ENCODE data around the gene CXCL12.

CXCL12 gene

GRCh38 chr10:44399659-44400451 is 15.0 kb upstream of the CXCL12 start:
- no peak for DNase-seq

DNA sequence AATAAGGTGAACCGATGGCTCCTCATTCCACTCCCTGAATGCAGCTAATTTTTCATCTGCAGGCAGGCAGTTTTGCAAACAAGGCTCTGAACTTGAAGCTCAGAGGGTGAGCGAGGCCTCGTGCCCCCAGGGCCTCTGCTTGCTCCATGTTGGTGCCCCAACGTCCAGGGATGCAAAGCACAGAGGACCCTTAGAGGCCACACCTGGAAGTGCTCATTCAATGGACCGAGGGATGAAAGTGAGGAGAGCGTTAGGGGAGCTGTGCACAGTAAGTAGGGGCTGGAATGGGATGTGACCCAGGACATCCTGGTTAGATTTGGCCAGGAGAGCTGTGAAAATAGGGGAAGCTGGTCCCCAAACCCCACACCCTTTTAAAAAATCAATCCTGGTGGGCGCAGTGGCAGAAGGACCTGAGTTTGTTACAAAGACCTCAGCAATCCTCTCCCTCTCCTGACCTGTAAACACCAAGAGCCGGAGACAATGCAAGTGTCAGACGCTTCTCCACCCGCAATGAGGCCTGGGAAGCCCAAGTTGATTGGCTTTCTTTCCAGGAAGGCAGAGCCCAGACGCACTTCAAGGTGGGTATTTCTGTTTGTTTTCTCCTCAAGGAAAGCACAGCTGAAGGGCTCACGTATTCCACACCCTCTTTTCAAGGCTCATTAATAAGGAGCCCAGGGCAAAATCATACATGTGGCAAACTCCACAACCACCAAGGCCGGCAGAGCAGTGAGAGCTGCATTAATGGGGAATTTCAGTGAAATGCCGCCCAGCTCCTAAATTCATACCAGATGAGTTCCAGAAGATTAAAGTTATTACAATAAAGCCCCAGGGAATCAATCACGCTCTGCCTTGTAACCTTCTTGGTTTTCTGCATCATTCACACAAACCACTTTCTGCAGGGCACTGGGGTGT is 14.1 kb upstream of the CXCL12 start:
- DNase-seq: no peak

GRCh38 chr10:44398271-44398670 is 13.4 kb upstream of the CXCL12 start:
- no peak for DNase-seq

- no peak for DNase-seq
Measured at GRCh38 chr10:44397476-44398225, 12.8 kb upstream of the CXCL12 start.

GRCh38 chr10:44396671-44397191 is 11.8 kb upstream of the CXCL12 start:
- DNase-seq: no peak

DNA sequence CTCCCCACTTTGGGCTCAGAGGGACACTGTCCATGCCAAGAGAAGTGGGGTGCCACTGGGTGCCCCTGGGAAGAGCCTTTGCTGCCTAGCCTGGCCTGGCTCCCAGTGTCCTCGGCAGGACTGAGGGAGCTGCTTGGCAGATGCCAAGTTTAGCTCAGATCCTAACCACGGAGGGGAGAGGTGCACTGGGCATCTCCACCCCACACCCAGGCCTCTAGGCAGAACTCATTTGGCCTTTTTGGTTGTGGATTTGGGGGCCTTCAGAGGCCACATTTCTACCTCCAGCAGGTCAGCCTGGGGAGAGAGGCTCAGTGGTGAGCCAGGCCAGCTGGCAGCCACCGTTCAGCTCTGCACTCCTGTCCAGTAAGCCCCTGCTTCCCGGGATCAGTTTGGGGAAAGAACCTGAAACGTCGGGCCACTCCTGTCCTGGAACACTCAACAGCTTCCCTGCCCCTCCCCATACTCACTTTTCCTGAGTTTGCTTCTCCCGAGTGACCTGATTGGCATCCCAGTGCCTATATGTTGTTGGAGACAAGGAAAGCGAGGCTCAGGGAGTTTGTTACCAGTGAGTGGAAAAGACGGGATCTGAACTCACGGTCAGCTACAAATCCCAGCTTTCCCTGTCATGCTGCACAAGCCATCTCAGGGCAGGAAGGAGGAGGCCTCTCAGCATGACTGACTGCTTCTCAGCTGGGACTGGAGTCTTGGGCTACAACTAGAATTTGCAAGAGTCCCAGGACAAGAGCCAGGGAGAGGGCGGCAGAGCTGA is 11.2 kb upstream of the CXCL12 start:
- DNase-seq: no peak

- no peak for DNase-seq
Measured at GRCh38 chr10:44395396-44395795, 10.5 kb upstream of the CXCL12 start.

- DNase-seq: no peak
Measured at GRCh38 chr10:44394696-44395381, 9.9 kb upstream of the CXCL12 start.

- no peak for DNase-seq
Measured at GRCh38 chr10:44393834-44394547, 9.1 kb upstream of the CXCL12 start.

DNA sequence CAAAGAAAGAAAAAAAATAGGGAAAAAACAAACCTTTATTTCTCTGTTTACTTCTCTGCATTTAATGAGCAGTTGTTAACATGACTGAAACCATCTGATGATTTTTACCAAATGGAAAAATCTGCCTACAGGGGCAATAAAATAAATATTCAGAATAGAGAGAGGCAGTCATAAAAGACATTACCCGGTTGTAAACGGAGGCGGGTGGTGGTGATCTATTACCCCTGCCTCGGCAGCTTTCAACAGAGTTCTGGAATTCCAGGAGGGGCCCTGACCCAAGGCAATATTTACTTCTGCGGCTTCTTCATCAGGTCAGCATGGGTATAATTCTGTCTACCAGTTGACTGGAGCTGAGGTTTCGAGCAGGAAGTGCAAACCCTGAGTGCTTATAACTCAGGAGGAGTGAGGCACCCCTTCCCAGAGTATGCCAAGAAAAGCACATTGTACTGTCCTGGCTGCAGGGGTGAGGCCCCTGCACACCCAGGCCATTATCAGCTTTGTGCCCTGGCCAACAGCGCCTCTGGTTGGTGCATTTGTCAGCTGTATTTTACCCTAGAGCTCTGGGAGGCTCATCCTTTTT is 8.2 kb upstream of the CXCL12 start:
- no peak for DNase-seq

DNA sequence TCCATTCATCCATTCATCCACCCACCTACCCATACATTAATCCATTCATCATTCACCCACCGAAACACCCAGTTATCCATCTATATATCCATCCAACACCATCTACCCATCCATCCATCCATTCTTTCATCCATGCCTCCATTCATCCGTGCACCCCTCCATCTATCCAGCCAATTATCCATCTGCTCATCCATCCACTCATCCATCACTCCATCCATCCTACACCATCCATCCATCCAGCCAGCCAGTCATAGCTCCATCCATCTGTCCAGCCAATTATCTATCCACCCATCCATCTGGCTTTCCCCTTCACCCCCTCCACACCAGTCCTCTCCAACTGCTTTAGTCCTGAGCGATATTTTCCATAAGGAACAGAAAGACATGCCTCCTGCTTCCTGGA is 7.5 kb upstream of the CXCL12 start:
- no peak for DNase-seq

DNA sequence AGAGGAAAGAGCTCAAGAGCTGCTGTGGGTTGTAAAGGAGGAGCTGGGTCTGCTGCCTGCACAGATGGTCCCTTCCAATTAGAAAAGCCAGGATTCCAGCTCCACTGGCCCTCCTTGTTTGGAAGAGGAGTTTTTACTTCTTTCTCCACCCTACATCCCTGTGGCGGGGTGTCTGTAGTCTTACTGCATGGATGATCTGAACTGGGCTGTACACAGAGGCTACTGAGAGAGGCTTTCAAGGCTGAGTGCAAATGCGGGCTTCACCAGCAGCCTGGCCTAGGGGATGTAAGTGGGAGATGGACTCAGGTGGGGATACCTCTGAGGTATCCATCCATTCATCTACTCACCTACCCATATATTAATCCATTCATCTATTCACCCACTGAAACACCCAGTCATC is 7.1 kb upstream of the CXCL12 start:
- DNase-seq: no peak

GRCh38 chr10:44390585-44391072 is 5.7 kb upstream of the CXCL12 start:
- DNase-seq: no peak

GRCh38 chr10:44389556-44389955 is 4.7 kb upstream of the CXCL12 start:
- DNase-seq: no peak

DNA sequence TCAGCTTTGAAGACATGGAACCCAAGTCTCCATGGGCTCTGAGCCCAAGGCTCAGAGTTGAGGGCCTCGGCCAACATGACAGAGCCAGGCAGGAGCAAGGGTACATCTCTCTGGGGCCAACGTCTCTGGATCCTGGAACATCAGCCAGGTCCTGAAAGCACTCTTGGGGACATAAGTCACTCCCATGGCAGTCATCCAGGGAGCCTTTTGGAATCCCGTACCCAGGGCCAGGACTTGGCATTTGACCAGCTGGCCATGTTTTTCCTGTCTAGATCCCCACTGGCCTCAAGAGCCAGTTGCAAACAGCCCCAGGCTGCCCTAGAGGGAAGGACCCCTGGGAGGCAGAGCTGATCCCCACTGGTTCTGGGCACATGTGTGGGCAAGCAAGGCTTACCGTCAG is 4.3 kb upstream of the CXCL12 start:
- DNase-seq: no peak

DNA sequence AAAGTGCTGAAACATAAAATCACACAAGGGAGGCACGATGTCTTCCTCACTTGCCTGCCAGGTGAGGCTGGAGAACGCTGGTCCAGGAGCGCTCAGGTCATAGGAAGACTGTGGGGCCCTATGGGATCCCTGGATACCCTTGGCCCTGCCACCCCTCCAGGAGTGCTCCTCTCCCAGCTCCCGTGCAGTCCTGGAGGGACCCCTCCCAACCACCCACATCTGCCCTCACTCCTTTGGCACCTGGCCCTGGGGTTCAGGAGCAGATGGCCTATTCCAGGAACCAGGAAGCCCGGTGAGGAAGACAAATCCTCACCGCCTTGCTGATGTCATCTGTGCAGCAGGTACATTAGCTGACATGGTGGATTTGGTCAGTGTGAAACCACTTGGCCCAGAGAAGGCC is 3.7 kb upstream of the CXCL12 start:
- DNase-seq: no peak

GRCh38 chr10:44387853-44388251 is 3.0 kb upstream of the CXCL12 start:
- DNase-seq: no peak

- peak; percentile 57 for DNase-seq
Measured at GRCh38 chr10:44386546-44387052, 1.7 kb upstream of the CXCL12 start.

DNA sequence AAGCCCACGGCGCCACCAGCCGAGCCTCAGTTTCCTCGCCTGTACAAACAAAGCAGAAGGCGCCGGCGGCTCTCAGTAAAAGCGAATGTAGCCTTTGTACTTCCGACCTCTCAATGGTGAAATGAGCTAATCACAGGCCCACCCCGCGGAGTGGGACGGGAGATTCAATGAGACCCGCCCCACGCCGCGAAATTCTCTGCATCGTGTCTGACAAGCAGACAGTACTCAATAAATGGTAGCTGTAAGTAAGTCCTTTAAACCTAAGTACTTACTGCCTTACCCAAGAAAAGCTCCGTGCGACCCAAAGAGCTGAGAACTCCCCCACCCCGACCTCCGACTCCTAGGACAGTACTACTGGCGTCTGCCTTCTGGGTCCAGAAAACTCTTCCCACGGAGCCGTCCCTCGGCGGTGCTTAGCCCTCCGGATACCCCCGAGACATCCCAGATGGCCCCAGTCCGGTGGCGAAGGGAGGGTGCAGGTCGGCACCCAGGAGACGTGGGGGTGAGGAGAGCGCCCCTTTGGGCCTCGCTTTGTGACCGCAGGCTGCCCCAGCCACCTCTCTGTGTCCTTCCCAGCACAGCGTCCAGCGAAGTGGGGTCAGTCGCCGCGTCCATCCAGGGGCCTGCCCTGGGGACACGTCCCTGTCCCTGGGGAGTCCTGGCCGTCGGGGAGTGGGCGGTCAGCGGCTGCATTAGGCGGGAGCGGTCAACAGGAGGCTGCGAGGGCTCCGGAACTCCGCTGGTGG is 972 bp upstream of the CXCL12 start:
- no peak for DNase-seq

Data from midbrain (tissue), 1 donor.